ENCODE data around the gene PKNOX1. TPM values are rescaled to one million over a fixed set of nuclear protein-coding genes. Genes with fewer than 3 reads are reported as not detected.
"Not testable (repeated sequence)": the region's sequence is repeated elsewhere in the genome, so short reads cannot be mapped to it uniquely, and the experiment has no call there.

Gene PKNOX1
- total and polyA plus RNA-seq, 3 donors from 2014 or later = 22.1 to 82.5 (median 38.8) TPM

DNA sequence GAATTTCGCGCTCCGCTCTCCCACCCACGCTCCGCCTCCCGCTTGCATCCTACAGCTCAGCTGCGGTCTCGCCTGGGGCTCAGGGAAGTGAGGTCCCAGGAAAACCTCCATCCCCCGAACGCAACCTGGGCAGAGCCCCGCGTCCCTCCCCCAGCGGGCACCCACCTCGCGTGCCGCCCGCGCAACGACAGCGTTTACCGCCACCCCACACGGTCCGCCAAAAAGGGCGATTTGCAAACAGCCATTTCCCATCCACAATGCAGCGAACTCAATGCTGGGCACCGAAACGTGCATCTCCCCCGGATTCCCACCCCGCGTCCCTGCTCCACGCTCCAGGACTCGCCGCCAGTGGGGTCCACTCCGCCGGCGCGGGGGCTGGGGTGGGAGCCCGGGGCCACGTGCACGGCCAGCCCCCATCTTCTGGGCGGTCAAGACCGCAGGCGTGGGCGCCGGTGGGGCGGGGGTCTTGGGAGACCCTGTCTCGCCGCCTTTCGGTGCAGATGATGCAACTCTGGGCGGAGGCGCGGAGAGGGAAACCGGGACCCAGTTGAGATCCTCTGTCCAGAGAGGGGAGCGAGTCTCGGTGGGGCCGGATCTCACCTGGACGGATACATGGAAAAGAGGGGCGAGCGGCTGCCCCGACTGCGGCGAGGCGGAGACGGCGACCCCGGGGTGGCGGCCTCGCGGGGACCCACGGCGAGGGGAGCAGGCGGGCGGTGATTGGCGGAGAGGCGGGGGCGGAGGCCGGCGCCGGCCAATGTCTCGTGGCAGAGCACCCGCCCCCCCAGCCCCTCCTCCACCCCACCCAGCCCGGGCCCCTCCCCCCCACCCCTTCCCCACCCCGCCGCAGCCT, 101.0 kb downstream of the PKNOX1 start, which contains the start of gene CBS:
TSS of gene CBS (minus strand) at position 666 of the 853 bp plus-strand sequence. CDS start 3,642 bp downstream, outside the sequence.
- H3K4me1 ChIP-seq; H3K36me3 ChIP-seq (ENCODE audit: low read depth, missing control alignments); DNase-seq; H3K27ac ChIP-seq; H3K4me3 ChIP-seq; H3K27me3 ChIP-seq; H3K9me3 ChIP-seq; intact Hi-C loops (cut with DNase I; ENCODE audit: low total_unique reads): not testable (repeated sequence)
- WGBS, 2 donors = no CpG with 5 or more reads among the region's 84 CpGs

DNA sequence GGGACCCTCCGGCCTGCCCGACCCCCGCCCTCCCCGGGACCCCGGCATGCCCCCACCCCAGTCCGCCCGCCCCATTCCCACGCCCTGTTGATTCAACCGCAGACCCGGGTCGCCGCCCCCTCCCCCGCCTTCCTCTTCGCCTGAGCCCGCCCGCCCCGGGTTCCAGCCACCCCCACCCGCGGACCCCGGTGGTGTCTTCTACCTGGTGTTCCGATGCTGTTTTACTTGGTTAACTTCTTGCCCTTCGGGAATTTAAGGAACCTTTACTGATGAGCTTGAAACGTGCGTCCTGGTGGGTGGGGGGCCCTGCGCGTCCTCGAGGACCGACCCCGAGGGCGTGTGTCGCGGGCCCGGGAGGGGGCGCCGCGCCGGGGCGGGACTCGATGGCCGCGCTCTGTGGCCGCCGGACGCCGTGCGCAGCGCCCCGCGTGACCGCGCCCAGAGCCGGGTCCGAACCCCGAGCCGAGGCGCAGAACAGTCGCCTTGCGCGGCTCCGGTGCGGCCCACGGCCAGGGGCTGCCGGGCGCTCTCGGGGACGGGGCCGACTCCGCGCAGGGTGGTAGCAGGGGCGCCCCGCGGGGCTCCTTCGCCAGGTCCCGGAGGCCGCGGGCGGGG, 101.8 kb downstream of the PKNOX1 start:
- H3K9me3 ChIP-seq; H3K27me3 ChIP-seq; DNase-seq; intact Hi-C loops (cut with DNase I; ENCODE audit: low total_unique reads); H3K36me3 ChIP-seq (ENCODE audit: low read depth, missing control alignments); H3K27ac ChIP-seq; H3K4me1 ChIP-seq; H3K4me3 ChIP-seq: not testable (repeated sequence)
- WGBS, 2 donors = no CpG with 5 or more reads among the region's 77 CpGs

DNA sequence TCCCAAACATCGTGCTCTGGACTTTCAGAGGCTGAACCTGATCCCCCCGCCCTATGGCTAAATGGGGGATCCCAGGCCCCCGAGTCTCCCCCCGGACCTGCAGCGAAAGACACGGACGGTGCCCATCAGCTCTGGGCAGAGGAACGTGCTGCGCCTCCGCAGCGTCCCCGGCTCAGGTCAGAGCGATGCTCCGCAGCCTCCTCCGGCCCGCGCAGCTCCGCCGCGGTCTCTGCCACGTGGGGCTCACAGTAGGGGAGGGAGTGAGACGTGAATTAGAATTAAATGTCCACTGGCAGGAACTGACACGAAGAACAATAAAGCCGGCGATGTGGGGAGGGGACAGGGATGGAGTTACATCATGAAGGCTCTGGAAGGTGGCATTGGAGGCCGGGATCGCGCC, 102.3 kb downstream of the PKNOX1 start:
- H3K27me3 ChIP-seq; H3K27ac ChIP-seq; intact Hi-C loops (cut with DNase I; ENCODE audit: low total_unique reads); H3K4me1 ChIP-seq; H3K4me3 ChIP-seq; H3K36me3 ChIP-seq (ENCODE audit: low read depth, missing control alignments); H3K9me3 ChIP-seq; DNase-seq: not testable (repeated sequence)
- no CpG with 5 or more reads among the region's 28 CpGs for WGBS, 2 donors

DNA sequence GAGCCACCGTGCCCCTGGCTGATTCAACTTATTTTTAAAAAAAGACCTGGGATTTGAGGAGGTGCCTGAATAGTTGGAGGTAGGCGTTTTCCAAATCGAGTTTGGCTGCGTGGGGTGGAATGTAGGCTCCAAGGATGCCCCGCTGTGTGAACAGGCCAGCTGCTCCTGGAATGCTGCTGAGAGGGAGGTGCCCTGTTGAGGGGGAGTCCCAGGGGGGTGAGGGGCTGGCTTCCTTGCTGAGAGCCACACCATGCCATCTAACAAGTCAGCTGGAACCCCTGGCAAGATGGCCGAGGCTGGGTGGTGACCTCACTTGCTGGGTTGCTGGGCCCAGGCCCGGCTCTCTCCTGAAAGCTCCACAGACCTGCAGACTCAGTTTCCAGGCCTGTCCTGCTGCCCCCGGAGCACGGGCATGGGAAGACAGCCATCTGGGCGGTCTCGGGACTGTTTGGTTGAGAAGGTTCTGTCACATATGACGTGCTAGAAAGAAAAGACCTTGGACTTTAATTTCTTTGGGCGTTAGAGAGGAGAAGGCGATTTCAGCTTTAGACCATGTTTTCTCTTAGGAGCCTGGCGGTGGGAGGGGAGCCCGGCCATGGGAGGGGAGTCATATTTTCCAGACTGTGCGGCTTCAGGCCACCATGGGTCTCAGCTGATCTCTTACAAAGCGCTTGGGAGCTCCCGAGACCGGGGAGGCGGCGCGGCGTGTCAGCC, 108.4 kb downstream of the PKNOX1 start:
- H3K4me3 ChIP-seq; H3K27me3 ChIP-seq; H3K4me1 ChIP-seq; intact Hi-C loops (cut with DNase I; ENCODE audit: low total_unique reads); H3K27ac ChIP-seq; H3K9me3 ChIP-seq; DNase-seq; H3K36me3 ChIP-seq (ENCODE audit: low read depth, missing control alignments): not testable (repeated sequence)
- WGBS, 2 donors = no CpG with 5 or more reads among the region's 24 CpGs

Small RNAs within 50 kb of the gene (microRNA-seq; reads per million reads assigned to microRNA genes)
- gene MIR5692B (ENCODE audit: borderline number of aligned reads in 2 of 2, borderline replicate concordance in 1 of 2) = 0 reads per million in 2 donors

Small RNAs within 50 kb of the gene (small RNA-seq; reads per million reads assigned to genes)
- 0 to 0.28 reads per million in 2 donors for gene MIR5692B

Other genes with a start within 250 kb of the PKNOX1 start
- gene WDR4, start 95.0 kb upstream of the PKNOX1 start, total RNA-seq = 10 to 100 TPM; 24.8 to 24.9 TPM
- gene WDR4, start 95.0 kb upstream of the PKNOX1 start, polyA plus RNA-seq (ENCODE audit: insufficient read depth, low read depth, low replicate concordance) = 14.2 TPM
- gene NDUFV3, start 81.3 kb upstream of the PKNOX1 start, total RNA-seq = 10 to 100 TPM; 37.8 to 53.3 TPM
- 35.2 TPM for gene NDUFV3, start 81.3 kb upstream of the PKNOX1 start, polyA plus RNA-seq (ENCODE audit: insufficient read depth, low read depth, low replicate concordance)
- gene ERVH48-1, start 48.9 kb upstream of the PKNOX1 start, total RNA-seq = under 1 TPM; 0.25 to 0.47 TPM
- gene ERVH48-1, start 48.9 kb upstream of the PKNOX1 start, polyA plus RNA-seq (ENCODE audit: insufficient read depth, low read depth, low replicate concordance) = 0.24 TPM
- gene CBS, start 101.3 kb downstream of the PKNOX1 start, total RNA-seq = 10 to 100 TPM in 1 of 2 donors, 1 to 10 TPM in 1; 8.0 to 37.2 TPM
- 5.4 TPM for gene CBS, start 101.3 kb downstream of the PKNOX1 start, polyA plus RNA-seq (ENCODE audit: insufficient read depth, low read depth, low replicate concordance)
- 10 to 100 TPM; 57.2 to 84.3 TPM for gene U2AF1, start 133.0 kb downstream of the PKNOX1 start, total RNA-seq
- gene U2AF1, start 133.0 kb downstream of the PKNOX1 start, polyA plus RNA-seq (ENCODE audit: insufficient read depth, low read depth, low replicate concordance) = 106 TPM
- under 1 TPM in 1 of 2 donors, not detected in 1; 0.31 TPM for gene CRYAA, start 194.4 kb downstream of the PKNOX1 start, total RNA-seq
- gene CRYAA, start 194.4 kb downstream of the PKNOX1 start, polyA plus RNA-seq (ENCODE audit: insufficient read depth, low read depth, low replicate concordance) = not detected